ENCODE data around the gene TMCO4. TPM values are rescaled to one million over a fixed set of nuclear protein-coding genes. Genes with fewer than 3 reads are reported as not detected.

Gene TMCO4
- total RNA-seq, 1 donor from 2014 or later, result 14.0 TPM

- DNase-seq (ENCODE audit: low spot score), result no peak
- H3K27ac Mint-ChIP-seq, result no peak overlapping the region
- H3K4me1 Mint-ChIP-seq (ENCODE audit: low read depth), result peaks cover 18% of the 10 kb centered on the region
- H3K27me3 Mint-ChIP-seq (ENCODE audit: insufficient read depth), result no peaks in the 10 kb centered on the region
- no peaks in the 10 kb centered on the region for H3K9me3 Mint-ChIP-seq
- intact Hi-C loops (cut with micrococcal nuclease), result loop anchor here (5.0 to 10.0 kb wide), 3 partner anchors 51 to 416 kb away; partner anchors contain the start of genes OTUD3, PLA2G2C and UBXN10
- no peak overlapping the region for H3K4me3 Mint-ChIP-seq
- H3K36me3 Mint-ChIP-seq (ENCODE audit: low read depth), result peaks cover 6% of the 10 kb centered on the region
These were observed 31.1 kb downstream of the TMCO4 start for GRCh38 chr1:19768353-19769210.

GRCh38 chr1:19765623-19766022 is 34.1 kb downstream of the TMCO4 start:
- peak overlapping the region; percentile 23 for H3K4me3 Mint-ChIP-seq
- intact Hi-C loops (cut with micrococcal nuclease), result loop anchor here (1.0 to 10.0 kb wide), 4 partner anchors 35 to 419 kb away; partner anchors contain the start of genes OTUD3, PLA2G2C and UBXN10
- peaks cover 18% of the 10 kb centered on the region for H3K4me1 Mint-ChIP-seq (ENCODE audit: low read depth)
- H3K9me3 Mint-ChIP-seq, result no peaks in the 10 kb centered on the region
- no peak for DNase-seq (ENCODE audit: low spot score)
- H3K36me3 Mint-ChIP-seq (ENCODE audit: low read depth), result peaks cover 6% of the 10 kb centered on the region
- no peak overlapping the region for H3K27ac Mint-ChIP-seq
- H3K27me3 Mint-ChIP-seq (ENCODE audit: insufficient read depth), result no peaks in the 10 kb centered on the region

- H3K36me3 Mint-ChIP-seq (ENCODE audit: low read depth), result peaks cover 6% of the 10 kb centered on the region
- H3K4me3 Mint-ChIP-seq, result no peak overlapping the region
- DNase-seq (ENCODE audit: low spot score), result no peak
- H3K27me3 Mint-ChIP-seq (ENCODE audit: insufficient read depth), result no peaks in the 10 kb centered on the region
- intact Hi-C loops (cut with micrococcal nuclease), result loop anchor here (1.0 to 10.0 kb wide), 4 partner anchors 35 to 420 kb away; partner anchors contain the start of genes OTUD3, PLA2G2C and UBXN10
- peaks cover 18% of the 10 kb centered on the region for H3K4me1 Mint-ChIP-seq (ENCODE audit: low read depth)
- H3K27ac Mint-ChIP-seq, result no peak overlapping the region
- H3K9me3 Mint-ChIP-seq, result no peaks in the 10 kb centered on the region
These were observed 34.9 kb downstream of the TMCO4 start for GRCh38 chr1:19764848-19765247.

- Mint-ChIP-seq H3K9me3 (no peaks in the 10 kb centered on the region), H3K4me3 (no peak overlapping the region), H3K27ac (no peak overlapping the region), H3K36me3 (ENCODE audit: low read depth) (peaks cover 6% of the 10 kb centered on the region), H3K27me3 (ENCODE audit: insufficient read depth) (no peaks in the 10 kb centered on the region), H3K4me1 (ENCODE audit: low read depth) (peaks cover 18% of the 10 kb centered on the region)
- DNase-seq (ENCODE audit: low spot score), result no peak
- intact Hi-C loops (cut with micrococcal nuclease), result loop anchor here (1.0 to 10.0 kb wide), 3 partner anchors 49 to 423 kb away; partner anchors contain the start of genes OTUD3, PLA2G2C and UBXN10
These were observed 37.4 kb downstream of the TMCO4 start for GRCh38 chr1:19762175-19762779.

- no peak overlapping the region for H3K4me3 Mint-ChIP-seq
- no peaks in the 10 kb centered on the region for H3K27me3 Mint-ChIP-seq (ENCODE audit: insufficient read depth)
- no peaks in the 10 kb centered on the region for H3K4me1 Mint-ChIP-seq (ENCODE audit: low read depth)
- DNase-seq (ENCODE audit: low spot score), result no peak
- no peaks in the 10 kb centered on the region for H3K9me3 Mint-ChIP-seq
- no peaks in the 10 kb centered on the region for H3K36me3 Mint-ChIP-seq (ENCODE audit: low read depth)
- no peak overlapping the region for H3K27ac Mint-ChIP-seq
- intact Hi-C loops (cut with micrococcal nuclease), result loop anchor here (10.0 kb wide), 2 partner anchors 125 to 425 kb away; partner anchors contain the start of genes OTUD3, PLA2G2C and UBXN10
These were observed 40.0 kb downstream of the TMCO4 start for GRCh38 chr1:19759740-19760089.

GRCh38 chr1:19758227-19758830 is 41.4 kb downstream of the TMCO4 start:
- Mint-ChIP-seq H3K27me3 (ENCODE audit: insufficient read depth) (no peaks in the 10 kb centered on the region), H3K36me3 (ENCODE audit: low read depth) (no peaks in the 10 kb centered on the region), H3K4me1 (ENCODE audit: low read depth) (no peaks in the 10 kb centered on the region), H3K27ac (no peak overlapping the region), H3K9me3 (no peaks in the 10 kb centered on the region), H3K4me3 (no peak overlapping the region)
- DNase-seq (ENCODE audit: low spot score), result no peak
- intact Hi-C loops (cut with micrococcal nuclease), result no loop called here

- intact Hi-C loops (cut with micrococcal nuclease), result no loop called here
- H3K27me3 Mint-ChIP-seq (ENCODE audit: insufficient read depth), result no peaks in the 10 kb centered on the region
- no peak overlapping the region for H3K4me3 Mint-ChIP-seq
- no peaks in the 10 kb centered on the region for H3K9me3 Mint-ChIP-seq
- no peak overlapping the region for H3K27ac Mint-ChIP-seq
- H3K36me3 Mint-ChIP-seq (ENCODE audit: low read depth), result no peaks in the 10 kb centered on the region
- H3K4me1 Mint-ChIP-seq (ENCODE audit: low read depth), result no peaks in the 10 kb centered on the region
- DNase-seq (ENCODE audit: low spot score), result no peak
These were observed 42.1 kb downstream of the TMCO4 start for GRCh38 chr1:19757641-19758040.

- no peak overlapping the region for H3K4me3 Mint-ChIP-seq
- intact Hi-C loops (cut with micrococcal nuclease), result no loop called here
- no peaks in the 10 kb centered on the region for H3K36me3 Mint-ChIP-seq (ENCODE audit: low read depth)
- no peaks in the 10 kb centered on the region for H3K9me3 Mint-ChIP-seq
- H3K27ac Mint-ChIP-seq, result no peak overlapping the region
- no peak for DNase-seq (ENCODE audit: low spot score)
- no peaks in the 10 kb centered on the region for H3K27me3 Mint-ChIP-seq (ENCODE audit: insufficient read depth)
- no peaks in the 10 kb centered on the region for H3K4me1 Mint-ChIP-seq (ENCODE audit: low read depth)
These were observed 43.2 kb downstream of the TMCO4 start for GRCh38 chr1:19756480-19756879.

GRCh38 chr1:19754482-19754881 is 45.2 kb downstream of the TMCO4 start:
- Mint-ChIP-seq H3K27me3 (ENCODE audit: insufficient read depth) (no peaks in the 10 kb centered on the region), H3K4me1 (ENCODE audit: low read depth) (no peaks in the 10 kb centered on the region), H3K27ac (no peak overlapping the region), H3K36me3 (ENCODE audit: low read depth) (peaks cover 3% of the 10 kb centered on the region), H3K9me3 (no peaks in the 10 kb centered on the region), H3K4me3 (no peak overlapping the region)
- no peak for DNase-seq (ENCODE audit: low spot score)
- intact Hi-C loops (cut with micrococcal nuclease), result no loop called here

- Mint-ChIP-seq H3K4me1 (ENCODE audit: low read depth) (no peaks in the 10 kb centered on the region), H3K27ac (no peak overlapping the region), H3K9me3 (no peaks in the 10 kb centered on the region), H3K27me3 (ENCODE audit: insufficient read depth) (no peaks in the 10 kb centered on the region), H3K36me3 (ENCODE audit: low read depth) (peaks cover 3% of the 10 kb centered on the region), H3K4me3 (no peak overlapping the region)
- intact Hi-C loops (cut with micrococcal nuclease), result no loop called here
- no peak for DNase-seq (ENCODE audit: low spot score)
These were observed 47.5 kb downstream of the TMCO4 start for GRCh38 chr1:19752083-19752696.

GRCh38 chr1:19750882-19751276 is 48.8 kb downstream of the TMCO4 start:
- Mint-ChIP-seq H3K27ac (no peak overlapping the region), H3K4me1 (ENCODE audit: low read depth) (no peaks in the 10 kb centered on the region)
- no peak for DNase-seq (ENCODE audit: low spot score)

GRCh38 chr1:19750101-19750881 is 49.4 kb downstream of the TMCO4 start:
- Mint-ChIP-seq H3K9me3 (no peaks in the 10 kb centered on the region), H3K4me3 (no peak overlapping the region), H3K27me3 (ENCODE audit: insufficient read depth) (no peaks in the 10 kb centered on the region), H3K27ac (no peak overlapping the region), H3K4me1 (ENCODE audit: low read depth) (no peaks in the 10 kb centered on the region), H3K36me3 (ENCODE audit: low read depth) (peaks cover 6% of the 10 kb centered on the region)
- intact Hi-C loops (cut with micrococcal nuclease), result no loop called here
- DNase-seq (ENCODE audit: low spot score), result no peak

More at GRCh38 chr1:19750882-19751276, 48.8 kb downstream of the TMCO4 start:
- Mint-ChIP-seq H3K36me3 (ENCODE audit: low read depth) (peaks cover 6% of the 10 kb centered on the region), H3K4me3 (no peak overlapping the region), H3K9me3 (no peaks in the 10 kb centered on the region), H3K27me3 (ENCODE audit: insufficient read depth) (no peaks in the 10 kb centered on the region)
- intact Hi-C loops (cut with micrococcal nuclease), result no loop called here
